ENCODE data around the gene RCBTB2.

- no peak for TF ChIP-seq POLR2A (IDR thresholded peaks at IDR 0.05)
- TF ChIP-seq CTCF (IDR thresholded peaks at IDR 0.05 in 8 of 11, conservative IDR thresholded peaks at IDR 0.05 in 3 of 11) = no peak
These were observed 17.1 kb downstream of the RCBTB2 start for GRCh38 chr13:48515732-48516131.

All from spleen (tissue), 7 donors.